GM18498 (cell line): ENCODE data around the gene KIAA1328.

ENCODE experiments used
- ATAC-seq: cut with Tn5 transposase; IDR thresholded peaks from one replicate; pipeline ENCODE4 v1.9.1; 2021; ENCODE audit warnings: mild to moderate bottlenecking, moderate library complexity; ENCODE audit not compliant: unreplicated experiment

Gene KIAA1328

GRCh38 chr18:37188016-37188791 is 359.3 kb downstream of the KIAA1328 start:
- ATAC-seq, result no peak

GRCh38 chr18:37199741-37200140 is 370.8 kb downstream of the KIAA1328 start:
- no peak for ATAC-seq

GRCh38 chr18:37207343-37207742 is 378.4 kb downstream of the KIAA1328 start:
- no peak for ATAC-seq

- no peak for ATAC-seq
These were observed 381.9 kb downstream of the KIAA1328 start for GRCh38 chr18:37210781-37211180.

- no peak for ATAC-seq
These were observed 389.2 kb downstream of the KIAA1328 start for GRCh38 chr18:37218022-37218590.

- no peak for ATAC-seq
These were observed 390.3 kb downstream of the KIAA1328 start for GRCh38 chr18:37219257-37219656.

- ATAC-seq, result no peak
These were observed 393.5 kb downstream of the KIAA1328 start for GRCh38 chr18:37222354-37222998.

- ATAC-seq, result no peak
These were observed 394.1 kb downstream of the KIAA1328 start for GRCh38 chr18:37222999-37223378.

- ATAC-seq, result no peak
These were observed 396.4 kb downstream of the KIAA1328 start for GRCh38 chr18:37225279-37225678.

- no peak for ATAC-seq
These were observed 401.8 kb downstream of the KIAA1328 start for GRCh38 chr18:37230768-37231167.

GRCh38 chr18:37231251-37231650 is 402.3 kb downstream of the KIAA1328 start:
- no peak for ATAC-seq

GRCh38 chr18:37235583-37235982 is 406.7 kb downstream of the KIAA1328 start:
- no peak for ATAC-seq

GRCh38 chr18:37238282-37239108 is 409.6 kb downstream of the KIAA1328 start:
- no peak for ATAC-seq

- ATAC-seq, result no peak
These were observed 413.2 kb downstream of the KIAA1328 start for GRCh38 chr18:37242091-37242490.

GRCh38 chr18:37242826-37243560 is 414.1 kb downstream of the KIAA1328 start:
- no peak for ATAC-seq

GRCh38 chr18:37243741-37244140 is 414.8 kb downstream of the KIAA1328 start:
- ATAC-seq, result no peak

GRCh38 chr18:37244618-37245017 is 415.7 kb downstream of the KIAA1328 start:
- no peak for ATAC-seq

- no peak for ATAC-seq
These were observed 417.9 kb downstream of the KIAA1328 start for GRCh38 chr18:37246779-37247340.

GRCh38 chr18:37247497-37248161 is 418.7 kb downstream of the KIAA1328 start:
- no peak for ATAC-seq

GRCh38 chr18:37248281-37248680 is 419.4 kb downstream of the KIAA1328 start:
- no peak for ATAC-seq
